Activated T-cell treated with anti-CD3 and anti-CD28 coated beads for 1 hour (primary cell): ENCODE data around the gene ARL2.

Experiments
- DNase-seq: peaks from one replicate; pipeline ENCODE4 v3.0.0-alpha.2; 2020; ENCODE audit warnings: low read depth

ARL2 gene

DNA sequence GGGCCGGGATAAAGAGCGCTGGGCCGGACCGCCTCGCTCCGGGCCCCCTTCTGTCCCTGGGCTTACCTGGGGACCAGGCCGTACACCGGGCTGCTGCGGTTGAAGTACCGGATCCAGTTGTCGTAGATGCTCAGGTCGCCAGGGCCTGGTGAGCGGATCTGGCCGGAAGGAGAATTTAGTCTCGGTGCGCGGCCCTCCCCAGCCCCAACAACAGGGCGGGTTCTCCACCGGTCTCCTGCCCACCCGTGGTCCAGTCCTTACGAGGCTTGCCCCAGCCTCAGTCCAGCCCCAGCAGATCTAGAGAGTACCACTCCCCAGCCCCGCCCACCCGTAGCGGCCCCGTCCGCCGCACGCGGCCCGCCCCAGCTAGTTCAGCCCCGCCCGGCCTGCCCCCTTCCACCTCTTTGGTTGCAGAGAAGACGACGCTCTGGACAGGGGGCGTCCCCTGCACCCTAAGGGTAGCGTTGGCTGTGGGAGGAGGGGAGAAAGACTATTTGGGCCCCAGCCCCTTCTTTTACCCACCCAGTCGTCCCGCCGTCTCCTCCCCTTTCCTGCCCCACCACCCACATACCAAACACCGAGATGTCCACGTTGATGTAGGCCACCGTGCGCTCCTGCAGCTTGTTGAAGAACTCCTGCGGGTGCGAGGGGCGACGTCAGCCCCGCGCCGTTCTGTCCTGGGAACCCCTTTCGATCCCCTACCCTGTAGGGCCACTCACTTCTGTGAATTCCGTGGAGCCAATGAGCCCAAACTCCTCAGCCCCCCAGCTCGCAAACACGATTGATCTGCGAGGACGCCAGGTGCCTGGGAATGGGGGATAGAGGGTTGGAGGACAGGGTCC is 33.8 kb downstream of the ARL2 start:
- no peak for DNase-seq

- DNase-seq = no peak
These were observed 37.5 kb downstream of the ARL2 start for GRCh38 chr11:65051398-65051858.

DNA sequence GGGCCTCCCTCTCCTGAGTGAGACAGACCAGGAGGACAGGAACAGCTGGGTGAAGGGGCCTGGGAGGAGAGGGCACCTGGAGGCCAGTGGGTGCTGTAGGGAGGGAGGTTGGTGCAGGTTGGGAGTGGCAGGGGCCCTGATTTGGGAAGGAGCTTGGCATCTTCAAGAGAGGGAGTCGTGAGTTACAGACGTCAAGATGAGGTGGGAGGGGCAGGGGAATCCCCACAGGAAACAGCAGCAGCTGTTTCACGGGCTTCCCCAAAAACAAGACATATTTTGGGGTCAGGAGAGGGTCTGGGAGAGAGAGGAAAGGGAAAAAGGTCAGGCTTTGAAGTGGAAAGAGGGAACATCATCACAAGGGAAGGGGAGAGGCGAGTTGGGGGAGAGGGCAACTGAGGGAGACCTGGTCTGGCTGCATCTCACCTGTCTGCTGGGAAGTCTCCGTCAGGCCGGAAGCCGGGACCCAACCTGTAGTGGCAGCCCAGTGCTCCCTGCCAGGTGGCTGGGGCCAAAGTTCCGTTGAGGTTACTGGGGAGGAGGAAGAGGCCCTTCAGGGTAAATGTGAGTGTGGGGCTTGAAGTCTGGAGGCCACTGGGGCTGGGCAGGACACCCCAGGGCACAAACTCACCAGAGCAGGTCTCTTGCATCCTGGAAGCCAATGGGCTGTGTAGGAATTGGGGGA is 40.0 kb downstream of the ARL2 start:
- DNase-seq = no peak

DNA sequence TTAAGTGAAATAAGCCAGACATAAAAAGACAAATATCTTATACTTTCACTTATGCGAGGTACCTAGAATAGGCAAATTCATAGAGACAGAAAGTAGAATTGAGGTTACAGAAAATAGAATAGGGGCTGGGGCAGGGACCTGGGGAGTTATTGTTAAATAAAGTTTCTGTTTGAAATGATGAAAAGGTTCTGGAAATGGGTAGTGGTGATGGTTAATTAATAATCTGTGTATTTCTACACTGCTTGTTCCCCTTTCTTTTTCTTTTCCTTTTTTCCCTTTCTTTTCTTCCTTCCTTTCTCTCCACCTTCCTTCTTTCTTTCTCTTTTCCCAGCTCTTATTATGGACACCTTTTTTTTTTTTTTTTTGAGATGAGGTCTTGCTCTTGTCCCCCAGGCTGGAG is 41.6 kb downstream of the ARL2 start:
- DNase-seq = no peak

DNA sequence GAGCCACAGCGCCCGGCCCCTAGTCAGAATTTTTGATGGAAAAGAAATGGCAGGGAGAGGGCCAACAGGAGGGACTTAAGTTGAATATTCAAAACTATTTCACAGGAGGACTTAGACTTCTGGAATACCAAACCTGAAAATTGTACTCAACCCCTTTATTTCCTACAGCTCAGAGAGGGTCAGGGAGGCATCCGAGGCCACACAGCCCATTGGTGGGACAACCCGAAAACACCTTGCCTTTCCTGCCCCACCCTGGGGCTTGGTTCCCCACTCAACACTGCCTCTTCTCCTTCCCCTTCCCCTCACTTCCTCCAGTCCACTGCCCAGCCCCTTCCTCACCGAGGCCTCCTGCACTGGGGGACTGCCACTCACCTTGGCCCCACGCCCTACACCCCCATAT is 43.0 kb downstream of the ARL2 start:
- no peak for DNase-seq

DNA sequence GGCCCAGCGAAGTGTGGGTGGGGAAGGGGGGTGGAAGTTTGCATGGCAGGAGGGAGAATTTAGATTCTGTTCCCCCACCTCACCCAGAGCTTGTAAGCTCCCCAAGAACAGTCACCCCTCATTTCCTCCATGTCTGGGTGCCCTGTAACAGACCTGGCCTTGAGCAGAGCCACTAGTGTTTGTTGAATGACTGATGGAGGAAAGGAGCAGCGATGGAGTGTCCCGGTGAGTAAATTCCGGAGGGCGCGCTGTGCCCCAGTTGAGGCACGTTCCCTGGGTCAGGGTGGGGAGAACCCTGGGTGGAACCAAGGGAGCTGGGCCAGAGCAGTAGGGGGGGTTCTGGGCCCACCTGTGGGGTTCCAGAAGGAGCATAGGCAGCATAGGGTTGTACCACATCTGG is 43.6 kb downstream of the ARL2 start:
- DNase-seq = no peak

DNA sequence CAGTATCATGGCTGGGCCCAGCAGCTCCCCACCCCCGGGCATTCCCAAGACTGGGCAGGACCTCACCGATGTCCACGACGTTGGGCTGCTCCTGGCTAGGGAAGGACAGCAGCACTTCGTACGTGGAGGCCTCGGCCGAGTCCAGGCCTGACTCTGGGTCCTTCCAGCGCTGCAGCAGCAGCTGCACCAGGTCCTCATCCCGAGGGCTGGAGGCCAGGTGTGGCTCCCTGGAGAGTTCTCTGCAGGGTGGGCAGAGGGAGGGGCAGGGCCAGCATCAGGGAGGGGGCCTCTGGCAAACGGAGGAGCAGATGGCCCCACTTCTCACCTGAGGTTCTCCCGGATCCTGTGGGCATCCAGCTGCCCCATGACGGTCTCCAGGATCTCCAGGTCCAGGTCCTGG is 44.1 kb downstream of the ARL2 start:
- DNase-seq = no peak

GRCh38 chr11:65058419-65059054 is 44.6 kb downstream of the ARL2 start, which contains the start of gene NAALADL1:
TSS of gene NAALADL1 (minus strand) at chr11:65058553. CDS start at chr11:65058521, 32 bp downstream.
- DNase-seq = no peak

DNA sequence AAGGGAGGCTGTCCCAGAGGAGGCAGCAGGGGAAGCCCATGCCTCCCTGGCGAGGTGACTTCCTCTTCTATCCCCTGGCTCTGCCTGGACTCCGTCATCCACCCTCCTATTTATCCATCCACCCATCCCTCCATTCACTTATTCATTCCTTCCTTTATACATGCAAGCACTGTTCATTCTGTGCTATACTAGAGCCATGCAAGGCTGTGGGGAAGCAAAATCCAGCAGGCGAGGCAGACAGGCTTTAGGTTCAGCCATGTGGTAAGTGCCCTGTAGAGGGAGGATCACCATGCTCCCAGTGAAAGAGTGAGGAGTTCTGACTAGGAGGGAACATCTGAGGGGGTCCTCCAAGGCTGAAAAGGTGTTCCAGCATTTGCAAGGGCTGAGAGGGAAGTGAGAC is 45.6 kb downstream of the ARL2 start:
- DNase-seq = no peak

GRCh38 chr11:65059959-65060824 is 46.2 kb downstream of the ARL2 start:
- DNase-seq = no peak

GRCh38 chr11:65060913-65061408 is 47.0 kb downstream of the ARL2 start:
- DNase-seq = no peak

DNA sequence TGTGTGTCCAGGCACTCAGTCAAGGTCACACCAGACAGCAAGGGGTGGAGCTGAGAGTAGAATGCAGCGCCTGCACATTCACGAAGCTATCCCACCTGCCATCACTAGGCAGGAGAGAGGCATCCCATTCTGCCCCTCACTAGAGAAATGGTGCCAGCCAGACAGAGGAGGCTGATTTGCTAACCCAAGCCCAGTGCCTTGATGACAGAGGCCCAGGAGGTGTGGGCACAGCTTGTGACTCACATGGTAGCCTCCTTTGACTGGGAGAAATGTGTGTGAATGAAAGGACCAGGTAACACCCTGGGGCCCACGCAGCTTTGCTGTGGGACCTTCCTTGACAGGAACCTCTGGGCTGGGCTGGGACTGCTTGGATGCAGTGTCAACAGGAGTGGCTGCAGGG is 49.6 kb downstream of the ARL2 start:
- no peak for DNase-seq

GRCh38 chr11:65064847-65065240 is 50.9 kb downstream of the ARL2 start:
- no peak for DNase-seq

DNA sequence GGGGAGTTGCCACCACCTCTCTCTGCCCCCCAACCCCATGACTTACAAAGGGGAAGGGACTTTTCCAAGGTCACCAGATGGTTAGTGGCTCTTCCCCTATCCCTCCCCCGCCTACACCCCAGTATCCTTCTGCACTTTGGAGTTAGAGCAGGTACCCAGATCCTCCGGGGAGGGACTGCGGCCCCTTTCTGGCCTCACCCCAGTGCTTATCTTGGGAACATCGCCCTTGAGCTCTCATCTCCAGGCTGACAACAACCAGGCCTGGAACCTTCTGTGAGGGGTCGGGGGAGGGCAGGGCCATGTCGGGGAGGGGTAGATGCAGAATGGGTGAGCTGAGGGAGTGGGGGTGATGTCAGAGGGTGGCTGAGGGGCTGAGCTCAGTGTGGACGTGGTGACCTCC is 51.9 kb downstream of the ARL2 start:
- no peak for DNase-seq

GRCh38 chr11:65066315-65066714 is 52.4 kb downstream of the ARL2 start:
- no peak for DNase-seq

- DNase-seq = no peak
These were observed 52.9 kb downstream of the ARL2 start for GRCh38 chr11:65066805-65067291.

GRCh38 chr11:65067446-65067845 is 53.5 kb downstream of the ARL2 start:
- no peak for DNase-seq

GRCh38 chr11:65069217-65069616 is 55.3 kb downstream of the ARL2 start:
- no peak for DNase-seq
